Medulla oblongata (tissue), 1 donor: Measurements from ENCODE around the gene L1TD1.
"Not testable (repeated sequence)": the region's sequence is repeated elsewhere in the genome, so short reads cannot be mapped to it uniquely, and the experiment has no call there.

ENCODE experiments used
- DNase-seq: peaks from one replicate; pipeline ENCODE4 v3.0.0-alpha.2; 2015; ENCODE audit errors: extremely low spot score

The L1TD1 gene

GRCh38 chr1:62207187-62207586, 12.5 kb downstream of the L1TD1 start:
- no peak for DNase-seq

GRCh38 chr1:62208087-62208486, 13.4 kb downstream of the L1TD1 start:
- no peak for DNase-seq

- DNase-seq = no peak
Measured at GRCh38 chr1:62208970-62209369, 14.3 kb downstream of the L1TD1 start.

- DNase-seq = no peak
Measured at GRCh38 chr1:62209931-62210595, 15.4 kb downstream of the L1TD1 start.

- DNase-seq = no peak
Measured at GRCh38 chr1:62210960-62211359, 16.3 kb downstream of the L1TD1 start.

- DNase-seq = no peak
Measured at GRCh38 chr1:62212411-62212810, 17.8 kb downstream of the L1TD1 start.

- no peak for DNase-seq
Measured at GRCh38 chr1:62213075-62213914, 18.6 kb downstream of the L1TD1 start.

- DNase-seq = no peak
Measured at GRCh38 chr1:62218604-62219003, 24.0 kb downstream of the L1TD1 start.

- not testable (repeated sequence) for DNase-seq
Measured at GRCh38 chr1:62220456-62220855, 25.8 kb downstream of the L1TD1 start.

GRCh38 chr1:62221171-62221570, 26.5 kb downstream of the L1TD1 start:
- no peak for DNase-seq

GRCh38 chr1:62222321-62222720, 27.7 kb downstream of the L1TD1 start:
- DNase-seq = no peak

- DNase-seq = no peak
Measured at GRCh38 chr1:62224182-62224581, 29.5 kb downstream of the L1TD1 start.

- no peak for DNase-seq
Measured at GRCh38 chr1:62227496-62227895, 32.8 kb downstream of the L1TD1 start.

- DNase-seq = no peak
Measured at GRCh38 chr1:62228136-62228882, 33.7 kb downstream of the L1TD1 start.

GRCh38 chr1:62228883-62229187, 34.2 kb downstream of the L1TD1 start:
- no peak for DNase-seq

GRCh38 chr1:62229468-62229867, 34.8 kb downstream of the L1TD1 start:
- DNase-seq = no peak

GRCh38 chr1:62229932-62230331, 35.3 kb downstream of the L1TD1 start:
- DNase-seq = no peak

- DNase-seq = no peak
Measured at GRCh38 chr1:62230718-62231117, 36.1 kb downstream of the L1TD1 start.

GRCh38 chr1:62232871-62233278, 38.2 kb downstream of the L1TD1 start:
- DNase-seq = no peak

GRCh38 chr1:62233926-62234450, 39.3 kb downstream of the L1TD1 start:
- DNase-seq = no peak

GRCh38 chr1:62234688-62235087, 40.0 kb downstream of the L1TD1 start:
- no peak for DNase-seq

- no peak for DNase-seq
Measured at GRCh38 chr1:62235576-62235975, 40.9 kb downstream of the L1TD1 start.
